Testis (tissue), 2 donors: ENCODE results near the gene HHIPL1.

Experiments
- POLR2A ChIP-seq: fragments of 450-650 bp; IDR thresholded peaks from one replicate; pipeline ENCODE4 v1.6.1; 2017; ENCODE audit warnings: antibody characterized with exemption, mild to moderate bottlenecking, moderate library complexity
- TF ChIP-seq, protein P1 (sequence below), 3 experiments: fragments of 450-650 bp in 2 of 3; fragments of 200-600 bp in 1 of 3; sonication (generic) in 1 of 3; IDR thresholded peaks; one replicate each; pipeline ENCODE4 v1.5.1; 2016 to 2019; ENCODE audit warnings: antibody characterized with exemption in 3 of 3, mild to moderate bottlenecking in 2 of 3, moderate library complexity in 1 of 3

DNA sequence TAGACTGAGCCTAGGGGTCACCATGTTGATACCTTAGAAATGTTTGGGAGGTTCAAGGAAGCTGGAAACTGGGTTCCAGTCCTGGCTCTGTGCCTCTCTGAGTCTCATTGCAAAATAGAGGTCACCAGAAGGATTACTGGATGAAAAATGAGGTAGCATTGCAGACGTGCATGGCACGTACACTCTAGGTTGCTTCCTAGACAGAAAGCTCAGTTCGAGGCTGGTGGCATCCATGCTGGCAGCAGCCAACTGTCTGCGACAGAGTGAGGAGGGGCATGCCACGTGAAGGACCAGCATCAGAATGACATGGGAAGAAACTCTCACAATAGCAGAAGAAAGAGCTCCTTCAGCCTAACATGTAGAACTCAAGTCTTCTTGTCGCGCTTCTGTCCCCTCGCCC lies 34.6 kb downstream of the HHIPL1 start:
- TF ChIP-seq, protein P1, sequence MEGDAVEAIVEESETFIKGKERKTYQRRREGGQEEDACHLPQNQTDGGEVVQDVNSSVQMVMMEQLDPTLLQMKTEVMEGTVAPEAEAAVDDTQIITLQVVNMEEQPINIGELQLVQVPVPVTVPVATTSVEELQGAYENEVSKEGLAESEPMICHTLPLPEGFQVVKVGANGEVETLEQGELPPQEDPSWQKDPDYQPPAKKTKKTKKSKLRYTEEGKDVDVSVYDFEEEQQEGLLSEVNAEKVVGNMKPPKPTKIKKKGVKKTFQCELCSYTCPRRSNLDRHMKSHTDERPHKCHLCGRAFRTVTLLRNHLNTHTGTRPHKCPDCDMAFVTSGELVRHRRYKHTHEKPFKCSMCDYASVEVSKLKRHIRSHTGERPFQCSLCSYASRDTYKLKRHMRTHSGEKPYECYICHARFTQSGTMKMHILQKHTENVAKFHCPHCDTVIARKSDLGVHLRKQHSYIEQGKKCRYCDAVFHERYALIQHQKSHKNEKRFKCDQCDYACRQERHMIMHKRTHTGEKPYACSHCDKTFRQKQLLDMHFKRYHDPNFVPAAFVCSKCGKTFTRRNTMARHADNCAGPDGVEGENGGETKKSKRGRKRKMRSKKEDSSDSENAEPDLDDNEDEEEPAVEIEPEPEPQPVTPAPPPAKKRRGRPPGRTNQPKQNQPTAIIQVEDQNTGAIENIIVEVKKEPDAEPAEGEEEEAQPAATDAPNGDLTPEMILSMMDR (IDR thresholded peaks at IDR 0.05): no peak
- no peak for TF ChIP-seq POLR2A
